Measurements from ENCODE around the gene EPB41L3.

GRCh38 chr18:5506174-5506573 lies 37.6 kb downstream of the EPB41L3 start:
- TF ChIP-seq CTCF (IDR thresholded peaks at IDR 0.05) (no peak), POLR2A (IDR thresholded peaks at IDR 0.05; ENCODE audit: low read depth) (no peak)

Data from esophagus muscularis mucosa (tissue), 3 donors.